Testis (tissue), 3 donors: Measurements from ENCODE around the gene EIF5A. TPM values are rescaled to one million over a fixed set of nuclear protein-coding genes. Genes with fewer than 3 reads are reported as not detected.

Experiments used
- DNase-seq: peaks from one replicate; pipeline ENCODE4 v3.0.0-alpha.2; 2019
- H3K27ac ChIP-seq, 2 donors: fragments of 200-600 bp; sonication (generic); one replicate each; pipeline ENCODE4 v1.5.1; 2019
- H3K27me3 ChIP-seq: fragments of 200-600 bp; sonication (generic); one replicate; pipeline ENCODE4 v1.5.1; 2019
- H3K36me3 ChIP-seq: fragments of 200-600 bp; sonication (generic); one replicate; pipeline ENCODE4 v1.5.1; 2017; ENCODE audit warnings: low read depth; ENCODE audit errors: missing control alignments
- H3K4me1 ChIP-seq: fragments of 200-600 bp; sonication (generic); one replicate; pipeline ENCODE4 v1.5.1; 2019
- H3K4me3 ChIP-seq, 2 donors: fragments of 200-600 bp; sonication (generic); one replicate each; pipeline ENCODE4 v1.5.1; 2017 to 2019
- H3K9me3 ChIP-seq: fragments of 200-600 bp; sonication (generic); one replicate; pipeline ENCODE4 v1.5.1; 2017
- CTCF ChIP-seq, 3 experiments: fragments of 450-650 bp in 2 of 3; fragments of 200-600 bp in 1 of 3; sonication (generic) in 1 of 3; IDR thresholded peaks; one replicate each; pipeline ENCODE4 v1.5.1; 2016 to 2019; ENCODE audit warnings: antibody characterized with exemption in 3 of 3, mild to moderate bottlenecking in 2 of 3, moderate library complexity in 1 of 3
- POLR2A ChIP-seq: fragments of 450-650 bp; IDR thresholded peaks from one replicate; pipeline ENCODE4 v1.6.1; 2017; ENCODE audit warnings: antibody characterized with exemption, mild to moderate bottlenecking, moderate library complexity
- WGBS, 2 donors: methylation state at CpG; one replicate each; pipeline ENCODE4 v1.1.5; 2018; 5-methylcytosine and 5-hydroxymethylcytosine counted together
- intact Hi-C: fragments of 100-400 bp; cut with DNase I; formaldehyde crosslinking; loops from one replicate; pipeline ENCODE4 v1.15.1; 2023; ENCODE audit warnings: low total_unique reads
- polyA plus RNA-seq: library from polyadenylated mRNA; stranded (reverse); fragments of 350-450 nt; fragmentation: Illumina TruSeq; extraction: RNeasy Lipid Tissue Mini Kit (QIAGEN cat#74804); gene quantifications from one replicate; pipeline ENCODE4 v1.2.3, GENCODE V29; 2014; ENCODE audit warnings: low read depth, low replicate concordance; ENCODE audit not compliant: insufficient read depth
- total RNA-seq, 2 donors: library from RNA; depleted of rRNA; stranded (reverse); fragments of >200 nt; gene quantifications; one replicate each; pipeline ENCODE4 v1.2.3, GENCODE V29; 2016

EIF5A gene
- total and polyA plus RNA-seq, 3 donors from 2014 or later, result 193 to 388 (median 229) TPM

DNA sequence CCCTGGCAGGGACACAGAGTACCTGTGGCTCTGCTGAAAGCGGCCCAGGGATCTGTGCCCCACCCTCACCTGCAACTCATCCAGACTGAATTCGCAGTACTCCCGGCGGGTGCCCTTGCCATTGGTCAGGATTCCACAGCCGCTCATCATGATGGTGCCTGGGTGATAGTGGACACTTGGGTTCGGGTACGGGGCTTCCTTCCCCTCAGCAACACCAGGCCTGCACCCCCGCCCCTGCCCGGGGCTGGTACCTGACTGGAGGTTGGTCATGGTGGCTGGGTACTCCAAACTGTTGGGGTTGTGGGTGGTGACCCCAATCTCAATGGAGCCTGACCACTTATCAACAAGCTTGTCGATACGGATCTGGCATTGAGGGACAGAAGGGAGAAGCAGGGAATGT is 18.8 kb downstream of the EIF5A start:
- H3K27ac ChIP-seq, result no peak overlapping the region
- no peak overlapping the region for H3K4me3 ChIP-seq
- no peak for DNase-seq
- intact Hi-C loops, result no loop called here
- H3K9me3 ChIP-seq, result no peaks in the 10 kb centered on the region
- peaks cover 14% of the 10 kb centered on the region for H3K4me1 ChIP-seq
- 90 to 93% methylated on average over 3 to 10 of the region's 11 CpGs for WGBS, 2 donors
- H3K27me3 ChIP-seq, result no peaks in the 10 kb centered on the region
- H3K36me3 ChIP-seq, result no peaks in the 10 kb centered on the region
- TF ChIP-seq POLR2A, result no peak
- no peak for TF ChIP-seq CTCF (IDR thresholded peaks at IDR 0.05)

DNA sequence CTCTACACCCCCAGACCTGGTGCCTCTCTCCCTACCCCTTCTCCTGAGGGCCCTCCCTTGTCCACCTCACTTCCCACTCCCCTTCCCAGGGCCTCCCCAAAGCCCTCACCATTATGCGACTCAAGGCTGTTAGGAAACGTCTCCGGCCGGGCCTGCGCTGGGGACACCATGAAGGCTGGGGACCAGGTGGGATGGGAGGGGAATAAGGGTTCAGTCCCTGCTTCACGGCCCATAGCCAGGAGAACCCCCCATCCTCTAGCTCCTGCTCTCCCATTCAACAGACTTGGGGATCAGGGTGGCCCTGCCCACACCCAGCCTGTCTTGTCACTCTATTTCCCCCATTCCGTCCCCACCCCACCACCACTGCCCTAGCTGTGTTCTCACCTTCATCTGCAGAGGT is 19.6 kb downstream of the EIF5A start:
- Histone ChIP-seq H3K4me3 (no peak overlapping the region), H3K27me3 (no peaks in the 10 kb centered on the region), H3K4me1 (peaks cover 14% of the 10 kb centered on the region), H3K9me3 (no peaks in the 10 kb centered on the region), H3K27ac (no peak overlapping the region), H3K36me3 (no peaks in the 10 kb centered on the region)
- 86 to 88% methylated on average over 7 of the region's 7 CpGs for WGBS, 2 donors
- no peak for TF ChIP-seq POLR2A
- TF ChIP-seq CTCF (IDR thresholded peaks at IDR 0.05), result no peak
- intact Hi-C loops, result no loop called here
- DNase-seq, result no peak

DNA sequence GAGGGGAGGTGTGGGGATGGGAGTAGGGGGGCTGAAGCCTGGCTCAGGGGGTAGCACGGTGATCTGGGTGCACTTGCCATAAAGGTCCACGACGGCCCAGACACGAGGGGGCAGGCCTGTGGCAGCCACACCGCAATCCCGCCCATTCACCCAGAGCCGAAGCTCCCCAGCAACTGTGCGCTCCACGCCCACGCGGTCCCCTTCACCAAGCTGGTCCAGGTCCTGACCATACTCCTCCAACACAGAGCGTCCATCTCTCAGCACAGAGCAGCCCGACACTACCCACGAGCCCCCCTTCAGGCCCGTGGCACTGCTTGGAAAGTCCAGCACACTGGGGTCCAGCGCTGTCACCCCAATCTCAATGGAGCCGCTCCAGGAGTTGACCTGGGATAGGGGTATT is 20.1 kb downstream of the EIF5A start:
- DNase-seq, result no peak
- Histone ChIP-seq H3K4me3 (no peak overlapping the region), H3K27me3 (no peaks in the 10 kb centered on the region), H3K9me3 (no peaks in the 10 kb centered on the region), H3K36me3 (no peaks in the 10 kb centered on the region), H3K4me1 (peaks cover 14% of the 10 kb centered on the region), H3K27ac (no peak overlapping the region)
- TF ChIP-seq POLR2A, result no peak
- TF ChIP-seq CTCF (IDR thresholded peaks at IDR 0.05), result no peak
- 77 to 84% methylated on average over 2 to 17 of the region's 17 CpGs for WGBS, 2 donors
- intact Hi-C loops, result no loop called here

DNA sequence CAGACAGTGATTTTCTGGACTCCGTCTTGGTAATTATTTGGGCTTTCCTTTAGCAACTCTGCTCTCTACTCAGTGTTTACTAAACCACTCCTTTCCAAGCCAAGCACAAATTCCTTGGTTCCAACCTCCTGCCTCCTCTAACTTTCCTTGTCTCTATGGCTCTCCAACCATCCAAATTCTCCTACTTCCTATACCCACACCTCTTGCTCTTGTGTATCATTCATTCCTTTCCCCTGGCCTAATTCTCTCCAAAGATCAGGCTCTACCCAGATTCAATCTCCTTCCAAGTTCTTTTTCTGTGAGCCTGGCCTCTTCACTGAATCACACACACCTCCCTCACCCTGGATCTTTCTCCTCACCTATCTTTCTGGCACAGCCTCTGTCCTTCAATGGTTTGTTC is 20.6 kb downstream of the EIF5A start:
- Histone ChIP-seq H3K4me1 (peaks cover 14% of the 10 kb centered on the region), H3K27me3 (no peaks in the 10 kb centered on the region), H3K36me3 (no peaks in the 10 kb centered on the region), H3K9me3 (no peaks in the 10 kb centered on the region), H3K27ac (no peak overlapping the region), H3K4me3 (peak overlapping the region in 1 of 2 donors; percentile 80)
- DNase-seq, result no peak
- intact Hi-C loops, result no loop called here
- 67 to 75% methylated on average over 1 of the region's 1 CpG for WGBS, 2 donors
- no peak for TF ChIP-seq CTCF (IDR thresholded peaks at IDR 0.05)
- no peak for TF ChIP-seq POLR2A

DNA sequence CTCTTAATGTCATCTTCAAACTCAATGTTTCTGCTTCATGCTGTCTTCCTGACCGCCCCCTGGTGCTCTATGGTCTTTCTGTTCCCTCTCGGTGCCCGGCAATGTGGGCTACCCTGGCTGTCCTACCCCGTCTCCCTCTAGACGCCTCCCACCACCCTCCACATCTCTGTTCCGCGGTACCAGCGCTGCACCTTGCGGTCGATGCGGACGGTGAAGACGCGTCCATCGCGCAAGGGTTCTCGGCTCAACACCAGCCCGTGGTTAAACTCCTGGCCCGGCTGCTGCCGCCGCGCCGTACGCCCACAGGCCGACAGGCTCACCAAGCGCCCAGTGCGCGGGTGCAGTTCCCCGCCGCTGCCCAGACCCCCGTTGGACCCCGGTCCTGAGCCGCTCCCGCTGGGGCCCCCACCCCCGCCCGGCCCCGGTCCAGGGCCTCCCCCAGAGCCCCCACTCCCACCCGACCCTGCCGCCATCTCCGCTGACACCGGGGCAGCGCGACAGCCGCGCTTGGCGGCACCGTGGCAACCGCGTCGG is 21.5 kb downstream of the EIF5A start, which contains the start of gene NEURL4:
TSS of gene NEURL4 (minus strand) at position 496 of the 534 bp plus-strand sequence. CDS start at position 473, 23 bp downstream.
- DNase-seq, result peak; percentile 53
- H3K9me3 ChIP-seq, result no peaks in the 10 kb centered on the region
- H3K27me3 ChIP-seq, result no peaks in the 10 kb centered on the region
- H3K4me3 ChIP-seq, result peak within 1 kb of the TSS; percentile 80 to 92
- intact Hi-C loops, result no loop called here
- TF ChIP-seq CTCF (IDR thresholded peaks at IDR 0.05), result no peak
- no peak for TF ChIP-seq POLR2A
- no peaks in the 10 kb centered on the region for H3K36me3 ChIP-seq
- peaks cover 14% of the 10 kb centered on the region for H3K4me1 ChIP-seq
- H3K27ac ChIP-seq, result peak within 1 kb of the TSS; percentile 80 to 92
- 0 to 1% methylated on average over 28 to 30 of the region's 50 CpGs for whole genome bisulfite sequencing, 2 donors
